ENCODE measurements around the gene SLC6A17.

The SLC6A17 gene

GRCh38 chr1:110240476-110241210 is 90.3 kb downstream of the SLC6A17 start:
- no peak for TF ChIP-seq CTCF (IDR thresholded peaks at IDR 0.05; ENCODE audit: borderline replicate concordance, insufficient read depth, low read depth, low read length)

GRCh38 chr1:110241516-110241915 is 91.2 kb downstream of the SLC6A17 start:
- TF ChIP-seq CTCF (IDR thresholded peaks at IDR 0.05; ENCODE audit: borderline replicate concordance, insufficient read depth, low read depth, low read length) = no peak

More at GRCh38 chr1:110240476-110241210, 90.3 kb downstream of the SLC6A17 start:
- no peak overlapping the region for H3K4me3 ChIP-seq (ENCODE audit: low read depth, low read length)

GRCh38 chr1:110242062-110242461 is 91.8 kb downstream of the SLC6A17 start:
- no peak for TF ChIP-seq CTCF (IDR thresholded peaks at IDR 0.05; ENCODE audit: borderline replicate concordance, insufficient read depth, low read depth, low read length)
- no peak overlapping the region for H3K4me3 ChIP-seq (ENCODE audit: low read depth, low read length)

More at GRCh38 chr1:110241516-110241915, 91.2 kb downstream of the SLC6A17 start:
- H3K4me3 ChIP-seq (ENCODE audit: low read depth, low read length) = no peak overlapping the region

- no peak for TF ChIP-seq CTCF (IDR thresholded peaks at IDR 0.05; ENCODE audit: borderline replicate concordance, insufficient read depth, low read depth, low read length)
- no peak overlapping the region for H3K4me3 ChIP-seq (ENCODE audit: low read depth, low read length)
These were observed 92.4 kb downstream of the SLC6A17 start for GRCh38 chr1:110242731-110243130.

- H3K4me3 ChIP-seq (ENCODE audit: low read depth, low read length) = no peak overlapping the region
- no peak for TF ChIP-seq CTCF (IDR thresholded peaks at IDR 0.05; ENCODE audit: borderline replicate concordance, insufficient read depth, low read depth, low read length)
These were observed 92.9 kb downstream of the SLC6A17 start for GRCh38 chr1:110243146-110243545.

GRCh38 chr1:110243574-110243973 is 93.3 kb downstream of the SLC6A17 start:
- H3K4me3 ChIP-seq (ENCODE audit: low read depth, low read length) = no peak overlapping the region
- no peak for TF ChIP-seq CTCF (IDR thresholded peaks at IDR 0.05; ENCODE audit: borderline replicate concordance, insufficient read depth, low read depth, low read length)
